Activated CD8-positive, alpha-beta memory T cell treated with anti-CD3 and anti-CD28 coated beads, Interleukin-2, amount 50 U/mL, for 24 hours (primary cell): ENCODE data around the gene CUL7.
A peak's percentile ranks its signal among the peaks of the same experiment; 100 is the strongest.
"Not testable (repeated sequence)": the region's sequence is repeated elsewhere in the genome, so short reads cannot be mapped to it uniquely, and the experiment has no call there.

Experiments
- DNase-seq: peaks from one replicate; pipeline ENCODE4 v3.0.0-alpha.2; 2020; ENCODE audit errors: extremely low read depth

CUL7 gene

DNA sequence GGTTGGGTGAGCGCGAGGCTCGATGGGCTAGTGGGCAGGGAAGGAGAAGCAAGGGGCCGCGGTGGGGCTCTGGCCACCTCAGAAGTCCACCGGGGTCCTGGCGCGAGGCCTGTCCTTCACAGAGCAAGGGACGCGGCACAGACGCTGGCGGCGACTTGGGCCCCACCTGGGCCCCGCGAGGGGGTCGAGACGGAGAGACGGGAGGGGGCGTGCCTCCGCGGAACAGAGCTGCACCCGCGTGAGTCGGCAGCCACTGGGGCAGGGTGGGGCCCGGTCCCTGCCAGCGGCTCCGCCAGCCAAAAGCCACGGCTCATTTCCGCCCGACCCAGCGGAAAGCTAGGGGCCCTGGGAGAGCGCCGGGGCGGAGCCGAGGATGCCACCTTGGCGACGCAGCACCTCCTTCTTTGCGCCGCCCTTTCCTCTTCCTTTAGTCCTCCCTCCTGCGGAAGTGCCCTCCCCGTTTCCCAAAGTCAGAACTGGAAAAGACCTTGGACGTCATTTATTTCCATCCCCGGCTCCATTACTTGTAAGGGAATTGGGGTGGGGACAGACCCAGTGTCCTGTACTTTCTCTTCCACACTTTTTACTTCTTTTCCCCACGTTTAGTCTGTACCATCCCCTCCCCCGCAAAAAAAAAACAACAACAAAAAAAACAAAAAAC, at the start of gene CUL7:
CUL7 (minus strand) TSS at position 307 of the 661 bp plus-strand sequence. CDS start 1,063 bp downstream, outside the sequence.
- peak; percentile 76 for DNase-seq

DNA sequence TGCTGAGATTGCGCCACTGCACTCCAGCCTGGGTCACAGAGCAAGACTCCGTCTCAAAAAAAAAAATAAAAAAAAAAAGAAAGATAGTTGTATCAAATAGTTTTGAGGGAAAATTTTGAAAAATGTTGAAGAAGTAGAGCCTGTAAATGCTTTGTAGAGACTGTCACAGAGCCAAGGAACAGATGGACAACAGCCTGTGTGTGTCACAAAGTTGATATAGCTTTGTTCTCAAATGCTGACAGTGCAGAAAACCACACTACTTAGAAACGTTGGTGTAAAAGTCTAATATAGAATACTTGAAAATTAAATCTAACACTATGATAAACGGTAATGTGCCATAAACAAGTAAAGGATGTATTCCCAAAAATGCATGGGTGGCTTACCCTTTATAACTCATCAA, 47.8 kb upstream of the CUL7 start:
- DNase-seq, result no peak

DNA sequence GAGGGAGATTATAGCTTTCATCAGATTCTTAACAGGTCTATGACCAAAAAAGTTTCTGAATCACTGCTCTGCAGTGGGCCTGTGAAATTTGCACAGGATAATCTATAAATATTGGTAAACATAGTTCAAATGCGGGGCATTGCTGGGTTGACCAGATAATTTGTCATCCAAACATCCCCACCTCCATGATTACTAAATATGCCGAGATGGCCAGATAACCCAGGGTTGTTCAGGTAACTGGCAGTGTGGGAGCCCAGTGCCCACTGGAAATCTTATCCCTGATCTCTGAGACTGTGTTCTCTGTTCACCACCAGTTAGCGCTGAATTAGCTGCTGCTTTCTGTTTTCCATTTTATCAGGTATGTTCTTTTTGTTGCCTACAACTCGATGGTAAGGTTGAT, 43.9 kb upstream of the CUL7 start:
- no peak for DNase-seq

DNA sequence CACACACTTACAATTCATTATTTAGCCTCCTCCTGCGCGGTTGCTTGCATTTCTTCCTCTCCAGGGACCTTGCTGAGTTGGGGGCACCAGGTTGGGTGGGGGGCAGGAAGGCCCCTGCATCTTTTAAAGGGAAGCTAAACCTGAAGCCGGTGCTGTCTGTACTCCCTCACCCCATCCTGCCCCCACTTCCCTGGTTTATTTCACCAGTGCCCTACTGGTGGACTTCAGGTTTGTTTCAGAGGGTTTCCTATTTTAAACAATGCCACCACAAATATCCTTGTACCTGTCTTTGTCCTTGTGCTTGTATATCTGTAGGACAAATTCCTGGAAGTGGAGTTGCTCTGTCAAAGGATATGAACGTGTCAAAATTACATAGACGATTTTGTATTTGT, 43.4 kb upstream of the CUL7 start:
- no peak for DNase-seq

DNA sequence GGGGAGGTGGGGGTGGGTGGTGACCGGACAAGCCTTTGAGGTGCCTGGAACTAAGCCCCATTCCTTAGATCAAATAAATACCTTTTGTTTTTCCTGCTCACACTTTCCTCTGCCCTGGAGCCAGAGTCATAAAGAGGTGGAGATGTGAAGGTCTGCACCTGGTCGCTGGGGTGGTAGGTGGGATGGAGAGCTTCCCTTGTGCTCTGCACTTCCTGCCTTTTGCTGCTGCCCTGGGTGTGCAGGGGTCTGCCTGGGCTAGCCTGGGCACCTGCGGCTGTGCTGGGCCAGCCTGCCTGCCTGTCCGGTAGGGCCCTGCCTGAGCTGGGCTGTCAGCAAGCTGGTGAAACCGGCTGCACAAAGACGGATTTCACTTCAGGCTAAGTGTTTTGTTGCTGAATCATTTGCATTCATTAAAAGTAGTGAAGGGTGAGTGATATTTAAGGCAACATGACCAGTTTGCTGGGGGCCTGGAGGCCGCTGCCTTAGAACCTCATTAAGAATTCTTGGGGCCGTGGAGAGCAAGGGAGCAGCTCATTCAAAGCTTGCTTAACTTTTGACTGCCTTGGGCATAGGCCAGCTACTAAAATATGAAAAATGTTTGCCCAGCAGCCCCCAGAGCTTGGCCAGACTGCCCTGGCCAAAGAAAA, 42.9 kb upstream of the CUL7 start:
- DNase-seq, result no peak

DNA sequence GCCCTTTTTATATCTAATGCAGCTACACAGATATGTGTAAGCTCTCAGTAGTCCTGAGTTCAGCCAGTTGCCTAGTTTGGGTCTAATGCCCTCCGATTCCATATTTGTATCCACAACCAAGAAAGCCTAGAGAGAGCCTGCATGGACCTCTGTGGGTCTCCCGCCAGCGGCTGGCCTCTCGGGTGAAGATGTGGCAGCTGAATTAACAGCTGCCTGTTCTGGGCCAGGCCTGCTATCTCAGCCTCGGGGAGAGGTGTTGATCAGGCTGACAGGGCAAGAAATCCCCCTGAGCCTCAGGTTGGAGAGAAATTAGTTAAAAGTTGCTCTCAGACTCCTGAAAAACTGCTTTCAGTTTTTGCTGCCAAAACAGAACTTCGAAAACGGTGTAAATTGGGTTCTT, 42.3 kb upstream of the CUL7 start:
- no peak for DNase-seq

DNA sequence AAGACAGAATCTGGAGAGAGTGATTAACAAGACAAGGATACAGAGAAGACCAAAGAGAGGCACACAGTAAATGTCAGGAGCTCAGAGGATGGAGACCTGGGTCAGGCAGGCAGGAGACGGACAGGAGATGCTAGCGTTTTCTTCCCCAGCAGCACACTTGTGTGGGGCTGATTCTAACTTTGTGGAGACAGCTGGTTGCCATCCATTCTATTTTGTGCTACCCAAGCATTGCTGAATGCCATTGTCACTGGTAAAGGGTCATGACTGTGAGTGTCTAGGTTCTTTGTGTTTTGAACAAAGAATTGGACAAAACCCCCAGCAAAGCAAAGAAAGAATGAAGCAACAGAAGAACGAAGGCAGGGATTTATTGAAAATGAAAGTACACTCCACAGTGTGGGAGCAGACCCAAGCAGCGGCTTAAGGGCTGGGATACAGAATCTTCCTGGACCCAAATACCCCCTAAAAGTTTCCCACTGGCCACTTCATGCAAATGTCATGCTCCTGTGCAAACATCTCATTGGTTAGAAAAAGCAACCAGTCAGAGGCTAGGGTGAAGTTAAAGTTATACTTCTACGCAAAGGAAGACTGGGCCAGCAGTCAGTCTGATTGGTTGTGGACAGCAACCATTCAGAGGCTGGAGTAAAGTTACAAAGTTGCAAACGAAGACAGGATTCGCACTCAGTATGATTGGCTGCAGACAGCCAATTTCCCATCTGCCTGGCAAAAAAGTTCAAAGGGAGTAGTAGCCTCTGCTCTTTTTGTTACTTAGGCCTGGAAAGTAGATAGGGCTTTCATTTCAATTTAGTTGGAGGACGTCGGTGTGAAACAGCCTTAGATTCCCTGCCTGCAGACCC, 40.0 kb upstream of the CUL7 start:
- DNase-seq, result no peak

DNA sequence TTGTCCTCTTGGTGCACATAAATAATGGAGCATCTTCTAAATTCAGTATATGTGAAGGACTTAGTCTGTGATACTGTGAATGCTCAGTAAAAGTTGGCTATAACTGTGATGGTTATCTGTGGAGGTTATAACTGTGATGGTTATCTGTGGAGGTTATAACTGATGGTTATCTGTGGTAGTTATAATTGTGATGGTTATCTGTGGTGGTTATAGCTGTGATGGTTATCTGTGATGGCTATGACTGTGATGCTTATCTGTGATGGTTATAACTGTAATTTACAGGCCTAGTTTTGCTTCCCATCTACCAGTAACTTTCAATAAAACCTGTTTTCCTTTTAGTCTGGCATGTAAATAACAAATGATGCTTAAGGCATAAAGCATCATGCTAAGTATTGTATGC, 39.0 kb upstream of the CUL7 start:
- no peak for DNase-seq

DNA sequence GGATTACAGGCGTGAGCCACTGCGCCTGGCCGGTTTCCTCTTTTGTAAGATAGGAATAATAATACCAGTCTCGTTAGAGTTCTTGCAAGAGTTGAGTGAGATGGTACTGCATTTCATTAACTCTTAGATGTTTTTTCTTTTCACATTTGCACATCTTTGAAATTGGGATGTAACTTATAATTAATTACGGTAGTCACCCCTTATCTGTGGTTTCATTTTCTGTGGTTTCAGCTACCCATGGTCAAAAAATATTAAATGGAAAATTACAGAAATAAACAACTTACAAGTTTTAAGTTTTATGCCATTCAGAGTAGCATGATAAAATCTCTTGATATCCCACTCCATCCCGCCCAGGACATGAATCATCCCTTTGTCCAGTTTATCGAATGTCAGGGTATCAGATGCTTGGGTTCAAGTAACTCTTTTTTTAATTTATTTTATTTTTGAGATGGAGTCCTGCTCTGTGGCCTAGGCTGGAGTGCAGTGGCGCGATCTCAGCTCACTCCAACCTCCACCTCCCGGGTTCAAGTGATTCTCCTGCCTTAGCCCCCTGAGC, 37.9 kb upstream of the CUL7 start:
- DNase-seq, result no peak

DNA sequence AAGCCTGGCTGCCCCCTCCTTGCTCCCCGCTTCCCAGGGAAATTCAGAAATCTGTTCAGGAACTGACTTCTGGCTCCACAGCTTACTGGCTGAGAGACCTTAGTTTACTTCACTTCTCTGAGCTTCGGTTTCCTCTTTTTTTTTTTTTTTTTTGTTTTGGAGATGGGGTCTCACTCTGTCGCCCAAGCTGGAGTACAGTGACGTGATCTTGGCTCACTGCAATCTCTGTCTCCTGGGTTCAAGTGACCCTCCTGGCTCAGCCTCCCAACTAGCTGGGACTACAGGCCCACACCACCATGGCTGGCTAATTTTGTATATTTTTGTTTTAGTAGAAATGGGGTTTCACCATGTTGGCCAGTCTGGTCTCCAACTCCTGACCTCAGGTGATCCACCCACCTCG, 37.4 kb upstream of the CUL7 start:
- DNase-seq, result no peak

DNA sequence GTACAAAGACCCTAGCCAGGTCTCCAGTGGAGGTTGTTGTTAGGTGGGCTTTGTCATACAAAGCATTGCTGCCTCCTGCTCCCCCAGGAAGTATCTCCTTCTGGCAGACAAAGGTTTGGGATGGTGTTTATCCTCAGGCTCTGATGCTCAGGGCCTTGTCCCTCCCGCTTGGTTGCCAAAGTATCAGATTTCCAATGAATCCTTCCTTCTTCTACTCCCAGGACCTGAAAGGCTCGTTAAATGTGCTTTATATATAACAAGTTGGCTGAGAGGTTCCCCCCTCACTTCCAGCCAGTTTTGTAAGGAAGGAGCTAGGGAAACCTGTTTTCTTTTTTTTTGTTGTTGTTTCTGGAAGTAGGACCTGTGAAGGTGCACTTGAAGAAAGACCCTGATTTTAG, 36.9 kb upstream of the CUL7 start:
- no peak for DNase-seq

DNA sequence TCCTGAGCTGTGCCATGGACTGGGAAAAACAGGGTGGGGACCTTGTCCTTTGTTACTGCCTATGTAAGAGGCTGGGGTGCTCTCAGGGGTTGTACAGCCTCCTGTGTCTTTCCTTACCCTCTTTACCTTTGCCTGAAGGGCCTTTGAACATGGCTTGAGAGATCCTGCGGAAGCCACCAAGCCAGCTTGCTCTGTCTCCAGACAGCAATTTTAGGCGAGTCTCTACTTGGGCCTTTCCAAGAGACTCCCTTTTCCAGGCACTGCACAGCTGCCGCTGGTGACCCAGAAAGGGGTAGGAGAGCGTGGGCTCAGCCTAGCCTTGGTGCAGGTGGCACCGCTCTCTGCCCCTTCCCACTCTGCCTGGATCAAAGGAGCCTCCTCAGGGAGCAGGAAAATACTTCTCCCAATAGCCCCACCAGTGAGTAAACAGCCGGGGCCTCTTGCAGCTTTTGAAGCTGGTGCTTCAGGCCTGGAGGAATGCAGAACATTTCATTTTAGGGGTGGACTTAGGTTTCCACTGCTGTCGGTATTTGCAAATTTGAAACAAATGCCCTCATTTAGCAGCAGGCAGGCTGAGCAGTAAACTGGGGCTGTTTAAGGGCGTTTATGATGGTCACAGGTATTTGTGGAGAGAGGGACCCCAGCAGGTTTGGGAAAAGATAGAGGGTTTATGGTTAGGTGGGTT, 36.4 kb upstream of the CUL7 start:
- DNase-seq, result no peak

DNA sequence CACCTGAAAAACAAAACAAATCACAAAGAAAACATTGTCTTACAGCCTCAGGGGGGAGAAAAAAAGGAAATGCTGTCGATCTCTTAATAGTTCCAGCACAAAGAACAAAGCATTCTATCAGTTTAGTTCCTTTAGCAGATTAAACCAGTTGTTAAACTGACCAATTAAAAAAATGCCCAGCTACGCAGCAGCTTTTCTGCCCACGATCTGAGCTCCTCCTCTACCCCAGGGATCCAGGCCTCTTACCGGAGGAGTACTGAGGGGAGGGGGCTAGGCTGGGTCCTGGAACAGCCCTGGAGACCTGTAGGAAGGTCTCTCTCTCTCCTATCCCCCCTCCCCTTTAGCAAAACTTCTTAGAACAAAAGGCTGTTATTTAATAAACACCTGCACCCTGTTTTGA, 35.8 kb upstream of the CUL7 start:
- no peak for DNase-seq

DNA sequence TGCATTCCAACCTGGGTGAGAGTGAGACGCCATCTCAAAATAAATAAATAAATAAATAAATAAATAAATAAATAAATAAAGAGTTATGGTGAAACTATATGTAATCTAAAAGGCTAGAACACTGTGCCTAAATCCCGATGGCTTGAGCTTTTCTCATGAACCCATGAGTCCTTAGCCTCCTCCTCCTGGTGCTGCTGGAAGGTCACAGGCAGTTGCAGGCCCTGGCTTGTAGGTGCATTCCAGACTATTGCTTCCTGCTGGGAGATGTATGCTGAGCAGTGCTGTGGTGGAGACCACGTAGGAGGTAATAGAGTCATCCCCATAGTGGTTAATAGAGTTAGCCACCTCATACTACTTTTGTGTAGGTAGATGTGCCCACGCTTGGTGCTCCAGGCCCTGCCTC, 35.0 kb upstream of the CUL7 start:
- no peak for DNase-seq

DNA sequence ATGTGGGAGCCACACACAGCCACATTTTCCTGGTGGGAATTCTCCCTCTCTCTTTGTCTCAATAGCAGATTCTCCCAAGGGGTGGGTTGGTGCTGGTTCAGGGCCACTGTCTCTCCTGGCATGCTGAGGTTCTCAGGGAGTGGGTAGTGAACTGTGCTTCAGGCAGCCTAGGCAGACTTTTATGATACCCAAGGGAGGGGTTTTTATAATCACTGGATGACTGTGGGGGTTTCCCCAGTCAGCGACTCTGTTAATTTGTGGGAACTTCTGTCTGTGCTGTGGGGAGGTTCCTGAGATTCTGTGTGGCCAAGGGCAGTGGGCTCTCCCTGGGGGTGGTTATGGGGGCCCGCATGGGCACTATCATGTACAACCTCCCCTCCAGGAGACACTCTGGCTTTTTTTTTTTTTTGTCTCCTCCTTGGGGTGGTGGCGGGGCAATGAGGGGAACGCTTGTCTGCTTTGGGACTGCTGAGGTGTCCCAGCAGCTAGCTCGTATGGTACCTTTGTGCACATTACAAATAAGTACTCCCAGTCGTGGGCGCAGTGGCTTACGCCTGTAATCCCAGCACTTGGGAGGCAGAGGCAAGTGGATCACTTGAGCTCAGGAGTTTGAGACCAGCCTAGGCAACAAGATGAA, 32.5 kb upstream of the CUL7 start:
- DNase-seq, result no peak

DNA sequence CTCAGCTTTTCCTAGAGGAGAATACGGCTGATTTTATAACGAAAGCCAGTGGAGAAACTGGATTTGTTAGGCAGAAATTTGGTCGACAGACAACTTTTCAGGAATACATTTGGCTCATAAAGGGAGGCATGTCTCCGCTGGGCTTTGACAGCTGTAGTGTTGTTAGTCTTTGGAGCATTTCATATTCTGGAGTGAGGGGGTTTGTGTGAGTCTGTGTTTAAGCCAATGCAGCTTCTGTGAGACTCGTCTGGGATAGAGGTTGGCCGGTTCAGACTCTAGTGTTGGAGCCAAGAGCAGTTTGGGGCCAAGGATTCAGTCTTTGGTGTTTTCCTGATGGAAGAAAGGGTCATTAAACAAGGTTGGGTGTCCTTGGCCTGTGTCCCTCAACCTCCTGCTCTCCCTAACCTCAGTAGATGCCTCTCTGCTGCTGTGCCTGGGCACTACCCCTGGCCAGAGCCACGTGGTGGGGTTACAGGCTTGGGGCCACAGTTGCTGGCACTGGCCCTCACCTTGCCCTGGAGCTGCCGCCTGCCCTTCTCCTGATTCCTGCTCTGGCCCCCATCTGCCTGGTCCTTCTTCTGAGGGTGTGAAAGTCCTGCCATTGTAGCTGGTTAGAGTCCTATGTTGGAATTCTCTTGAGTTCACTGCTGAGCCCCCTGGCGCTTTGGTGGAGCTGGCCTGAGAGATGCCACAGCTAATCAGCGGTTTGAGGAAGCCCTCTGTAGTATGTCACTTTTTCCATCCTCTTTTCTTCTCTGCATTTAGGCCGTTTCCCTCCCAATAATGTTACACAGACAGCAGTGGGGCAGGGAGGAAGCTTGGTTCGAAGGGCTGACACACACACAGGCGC, 29.4 kb upstream of the CUL7 start:
- no peak for DNase-seq

DNA sequence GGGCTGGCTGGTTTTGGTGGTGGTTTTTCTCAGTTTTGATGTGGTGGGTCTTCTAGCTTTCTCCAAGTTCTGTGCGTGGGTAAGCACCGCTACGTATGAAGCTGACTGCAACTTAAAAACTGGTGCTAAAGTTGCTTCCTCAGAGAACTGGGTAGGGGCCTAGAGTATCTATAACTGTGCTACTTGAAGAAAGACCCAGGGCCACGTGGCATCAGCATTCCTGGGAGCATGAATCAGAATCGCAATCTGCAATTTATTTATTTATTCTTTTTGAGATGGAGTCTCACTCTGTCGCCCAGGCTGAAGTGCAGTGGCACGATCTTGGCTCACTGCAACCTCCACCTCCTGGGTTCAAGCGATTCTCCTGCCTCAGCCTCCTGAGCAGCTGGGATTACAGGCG, 28.3 kb upstream of the CUL7 start:
- DNase-seq, result not testable (repeated sequence)

DNA sequence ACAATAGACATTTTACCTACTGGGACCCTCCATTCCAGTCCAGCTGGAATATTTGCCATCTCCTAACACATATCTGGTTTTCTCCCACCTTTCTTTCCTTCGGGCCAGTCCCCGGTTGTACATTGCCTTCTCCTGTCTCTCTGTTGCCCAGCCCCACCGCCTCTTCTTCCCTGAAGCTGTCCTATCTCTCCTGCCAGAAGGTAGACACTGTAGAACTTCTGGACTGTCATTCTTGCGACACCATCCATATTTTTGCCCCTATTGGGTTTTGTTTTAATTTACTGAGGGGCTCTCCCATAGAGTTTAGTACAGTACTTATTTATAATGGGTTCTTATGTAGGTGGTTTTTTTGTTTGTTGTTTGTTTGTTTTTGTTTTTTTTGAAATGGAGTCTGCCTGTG, 27.4 kb upstream of the CUL7 start:
- DNase-seq, result no peak

DNA sequence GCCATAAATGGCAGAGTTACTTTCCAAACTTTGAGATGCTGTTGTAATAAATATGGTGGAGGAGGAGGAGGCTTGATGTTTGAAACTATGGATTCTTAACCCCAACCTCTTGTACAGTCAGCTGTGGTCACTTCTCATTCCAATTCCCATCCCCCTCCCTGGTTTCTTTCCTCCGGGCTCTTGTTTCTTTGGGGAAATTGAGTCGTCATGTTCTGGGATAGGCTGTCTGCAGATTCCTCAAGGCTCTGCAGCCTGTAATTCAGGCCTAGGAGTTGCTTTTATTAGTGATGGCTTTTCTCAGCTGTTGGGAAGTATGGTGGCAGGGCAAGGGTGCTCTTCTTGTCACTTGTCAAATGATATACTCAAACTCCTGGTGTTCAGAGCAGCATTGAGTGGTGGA, 25.0 kb upstream of the CUL7 start:
- no peak for DNase-seq

DNA sequence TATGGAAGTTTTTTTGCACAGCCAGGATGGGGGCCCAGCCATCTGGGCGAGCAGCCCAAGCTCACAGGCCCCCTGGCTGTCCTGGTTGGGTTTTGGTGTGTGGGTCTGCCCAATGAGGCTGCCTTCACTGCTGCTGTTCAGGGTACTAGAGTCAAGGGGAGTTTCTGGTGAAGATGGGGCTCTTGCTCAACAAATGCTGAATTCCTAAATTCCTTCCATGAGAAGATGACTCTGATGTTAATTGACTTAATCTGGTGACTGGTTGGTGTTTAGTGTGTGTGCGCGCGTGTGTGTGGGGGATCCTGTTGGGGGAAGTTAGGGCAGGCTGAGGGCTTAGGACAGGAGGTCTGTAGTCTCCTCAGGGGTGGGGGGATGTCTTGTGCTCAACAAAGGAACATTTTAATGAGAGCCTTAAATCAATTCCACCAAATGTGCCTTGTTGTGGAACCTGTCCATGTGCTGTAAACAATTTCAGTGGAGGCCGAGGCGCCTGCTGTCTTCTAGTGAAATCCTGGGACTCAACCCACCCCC, 24.4 kb upstream of the CUL7 start:
- no peak for DNase-seq
